Measurements from ENCODE around the gene CEBPZ.
"Not testable (repeated sequence)": the region's sequence is repeated elsewhere in the genome, so short reads cannot be mapped to it uniquely, and the experiment has no call there.

The CEBPZ gene

DNA sequence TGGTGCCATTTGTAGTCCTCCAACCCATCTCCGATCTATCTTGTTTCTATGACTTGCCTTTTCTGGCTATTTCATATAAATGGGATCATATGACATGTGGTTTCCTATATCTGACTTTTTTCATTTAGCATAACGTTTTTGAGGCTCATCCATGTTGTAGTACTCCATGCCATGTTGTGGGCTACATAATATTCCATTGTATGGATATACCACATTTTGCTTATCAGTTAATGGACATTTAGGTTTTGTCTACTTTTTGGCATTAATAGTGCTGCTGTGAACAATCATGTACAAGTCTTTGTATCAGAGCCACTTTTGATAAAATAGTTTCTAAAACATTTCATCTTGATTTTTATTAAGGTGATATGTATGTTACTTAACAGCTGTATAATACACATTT lies 27.7 kb downstream of the CEBPZ start:
- H3K4me3 ChIP-seq (ENCODE audit: low read depth in 1 of 2, low read length in 1 of 2): no peak overlapping the region
- H3K27ac ChIP-seq: no peak overlapping the region
- peaks cover 39% of the 10 kb centered on the region for H3K36me3 ChIP-seq
- TF ChIP-seq, protein P1, sequence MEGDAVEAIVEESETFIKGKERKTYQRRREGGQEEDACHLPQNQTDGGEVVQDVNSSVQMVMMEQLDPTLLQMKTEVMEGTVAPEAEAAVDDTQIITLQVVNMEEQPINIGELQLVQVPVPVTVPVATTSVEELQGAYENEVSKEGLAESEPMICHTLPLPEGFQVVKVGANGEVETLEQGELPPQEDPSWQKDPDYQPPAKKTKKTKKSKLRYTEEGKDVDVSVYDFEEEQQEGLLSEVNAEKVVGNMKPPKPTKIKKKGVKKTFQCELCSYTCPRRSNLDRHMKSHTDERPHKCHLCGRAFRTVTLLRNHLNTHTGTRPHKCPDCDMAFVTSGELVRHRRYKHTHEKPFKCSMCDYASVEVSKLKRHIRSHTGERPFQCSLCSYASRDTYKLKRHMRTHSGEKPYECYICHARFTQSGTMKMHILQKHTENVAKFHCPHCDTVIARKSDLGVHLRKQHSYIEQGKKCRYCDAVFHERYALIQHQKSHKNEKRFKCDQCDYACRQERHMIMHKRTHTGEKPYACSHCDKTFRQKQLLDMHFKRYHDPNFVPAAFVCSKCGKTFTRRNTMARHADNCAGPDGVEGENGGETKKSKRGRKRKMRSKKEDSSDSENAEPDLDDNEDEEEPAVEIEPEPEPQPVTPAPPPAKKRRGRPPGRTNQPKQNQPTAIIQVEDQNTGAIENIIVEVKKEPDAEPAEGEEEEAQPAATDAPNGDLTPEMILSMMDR (IDR thresholded peaks at IDR 0.05): no peak
- H3K9me3 ChIP-seq: no peaks in the 10 kb centered on the region
- H3K4me1 ChIP-seq (ENCODE audit: control insufficient read depth in 1 of 2, insufficient read depth in 1 of 2, low read depth in 1 of 2, low read length in 1 of 2): peaks cover 0 to 4% of the 10 kb centered on the region in 2 experiments
- H3K27me3 ChIP-seq: no peaks in the 10 kb centered on the region

DNA sequence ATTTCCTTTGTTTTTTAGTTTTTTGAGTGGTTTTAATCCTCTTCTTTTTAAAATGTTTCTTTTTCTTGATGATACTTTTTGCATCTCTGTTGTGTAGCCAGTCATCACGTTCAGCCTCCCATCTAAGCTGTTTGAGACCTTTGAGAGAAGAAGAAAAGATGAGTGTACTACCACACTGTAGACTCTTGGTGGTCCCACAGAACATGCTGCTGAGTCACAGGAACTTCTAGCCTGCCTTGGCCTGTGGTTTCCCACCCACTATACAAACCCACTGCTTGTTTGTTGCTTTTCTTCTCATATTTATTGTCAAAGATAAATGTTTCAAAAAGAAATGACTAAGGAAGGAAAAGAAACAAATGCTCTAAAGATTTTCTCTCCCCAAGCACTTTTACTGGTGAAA lies 29.6 kb downstream of the CEBPZ start:
- Histone ChIP-seq H3K27me3 (no peaks in the 10 kb centered on the region), H3K4me1 (ENCODE audit: control insufficient read depth in 1 of 2, insufficient read depth in 1 of 2, low read depth in 1 of 2, low read length in 1 of 2) (peaks cover 13 to 21% of the 10 kb centered on the region in 2 experiments), H3K27ac (peak overlapping the region; percentile 5), H3K36me3 (peaks cover 39% of the 10 kb centered on the region), H3K4me3 (ENCODE audit: low read depth in 1 of 2, low read length in 1 of 2) (no peak overlapping the region), H3K9me3 (no peaks in the 10 kb centered on the region)
- TF ChIP-seq, protein P1 (IDR thresholded peaks at IDR 0.05): no peak

DNA sequence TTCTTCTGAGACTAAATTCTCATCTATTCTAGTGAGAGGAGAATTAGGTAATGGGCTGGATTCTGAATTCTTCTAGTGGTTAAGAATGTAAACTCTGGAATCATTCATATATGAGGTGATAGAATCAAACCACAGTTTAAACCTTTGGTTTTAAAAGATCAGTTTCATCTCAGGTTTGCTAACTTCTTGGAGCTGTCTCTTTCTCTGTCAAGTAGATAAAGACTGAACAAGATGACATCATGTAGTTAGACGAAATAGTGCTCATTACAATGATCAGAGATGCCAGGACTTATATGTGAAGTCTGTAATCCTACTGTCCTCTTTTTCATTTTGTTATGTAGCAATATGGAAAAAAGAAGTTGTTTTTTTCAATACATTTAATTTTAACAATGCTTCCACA lies 30.2 kb downstream of the CEBPZ start:
- Histone ChIP-seq H3K27me3 (no peaks in the 10 kb centered on the region), H3K9me3 (no peaks in the 10 kb centered on the region), H3K36me3 (peaks cover 38% of the 10 kb centered on the region), H3K27ac (no peak overlapping the region), H3K4me1 (ENCODE audit: control insufficient read depth in 1 of 2, insufficient read depth in 1 of 2, low read depth in 1 of 2, low read length in 1 of 2) (peaks cover 16 to 26% of the 10 kb centered on the region in 2 experiments), H3K4me3 (ENCODE audit: low read depth in 1 of 2, low read length in 1 of 2) (no peak overlapping the region)
- TF ChIP-seq, protein P1 (IDR thresholded peaks at IDR 0.05): no peak

DNA sequence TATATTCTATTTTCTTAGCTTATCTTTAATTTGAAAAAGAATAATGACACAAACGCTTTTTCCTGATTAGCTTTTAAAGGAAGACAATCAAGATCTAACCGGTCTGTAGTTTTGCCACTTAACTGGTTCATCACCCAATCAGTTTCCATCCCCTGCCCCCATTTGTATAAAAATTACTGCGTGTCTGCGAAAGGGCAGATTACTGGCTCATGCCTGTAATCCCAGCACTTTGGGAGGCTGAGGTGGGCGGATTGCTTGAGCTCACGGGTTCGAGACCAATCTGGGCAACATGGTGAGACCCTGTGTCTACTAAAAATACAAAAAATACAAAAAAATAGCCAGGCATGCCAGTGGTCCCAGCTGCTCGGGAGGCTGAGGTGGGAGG lies 32.7 kb downstream of the CEBPZ start:
- H3K4me1 ChIP-seq (ENCODE audit: control insufficient read depth in 1 of 2, insufficient read depth in 1 of 2, low read depth in 1 of 2, low read length in 1 of 2): peaks cover 38 to 48% of the 10 kb centered on the region in 2 experiments
- H3K27me3 ChIP-seq: no peaks in the 10 kb centered on the region
- H3K36me3 ChIP-seq: peaks cover 18% of the 10 kb centered on the region
- H3K27ac ChIP-seq: no peak overlapping the region
- no peaks in the 10 kb centered on the region for H3K9me3 ChIP-seq
- no peak overlapping the region for H3K4me3 ChIP-seq (ENCODE audit: low read depth in 1 of 2, low read length in 1 of 2)
- TF ChIP-seq, protein P1 (IDR thresholded peaks at IDR 0.05): no peak

DNA sequence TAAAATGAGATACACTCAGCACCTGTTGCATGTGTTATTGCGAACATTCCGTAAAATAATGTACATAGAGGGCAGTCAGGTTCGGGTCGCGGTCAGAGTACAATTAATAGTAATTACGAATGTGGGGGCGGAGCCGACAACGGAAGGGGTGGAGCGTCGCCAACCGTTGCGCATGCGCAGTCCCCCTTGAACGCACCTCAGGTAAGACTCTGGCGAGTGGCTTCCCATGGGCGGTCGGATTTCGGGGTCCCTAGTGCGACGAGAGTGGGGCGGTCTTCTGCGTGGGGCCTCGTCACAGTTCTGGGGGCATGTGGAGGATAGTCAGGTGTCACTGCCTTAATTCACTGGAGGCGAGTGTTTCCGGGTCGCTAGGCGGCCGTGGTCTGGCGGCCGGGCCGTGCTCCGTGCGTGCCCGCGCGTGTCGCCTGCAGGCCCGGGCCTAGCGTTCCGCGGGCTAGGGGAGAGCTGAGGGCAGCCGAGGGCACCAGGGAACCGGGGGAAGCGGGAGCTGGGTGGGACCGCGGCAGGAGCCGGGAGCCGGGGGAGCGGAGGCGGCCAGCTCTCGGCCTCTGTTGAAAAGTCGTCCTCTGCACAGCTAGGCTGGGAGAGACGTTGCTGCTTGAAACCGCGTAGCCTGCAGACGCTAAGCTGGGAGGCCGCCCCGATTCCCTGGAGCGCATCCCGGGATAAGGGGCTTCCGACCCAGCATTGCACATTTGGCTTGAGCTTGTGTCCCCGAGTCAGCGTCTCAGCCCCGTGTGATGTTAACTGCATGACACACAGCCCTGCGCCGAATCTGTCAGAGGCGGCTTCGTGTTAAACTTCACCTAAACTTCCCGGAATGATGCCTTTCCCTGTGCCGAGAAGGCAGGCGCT lies 34.8 kb downstream of the CEBPZ start, which contains the start of gene CEBPZOS:
Gene CEBPZOS (plus strand): TSS at position 177 of the 876 bp plus-strand sequence. CDS start 3,209 bp downstream, outside the sequence.
- TF ChIP-seq, protein P1 (IDR thresholded peaks at IDR 0.05): peak; percentile 22
- Histone ChIP-seq H3K9me3 (no peaks in the 10 kb centered on the region), H3K4me3 (ENCODE audit: low read depth in 1 of 2, low read length in 1 of 2) (peak within 1 kb of the TSS; percentile 94 to 95), H3K27me3 (no peaks in the 10 kb centered on the region), H3K4me1 (ENCODE audit: control insufficient read depth in 1 of 2, insufficient read depth in 1 of 2, low read depth in 1 of 2, low read length in 1 of 2) (peaks cover 59 to 69% of the 10 kb centered on the region in 2 experiments), H3K27ac (peak within 1 kb of the TSS; percentile 85), H3K36me3 (peaks cover 13% of the 10 kb centered on the region)

DNA sequence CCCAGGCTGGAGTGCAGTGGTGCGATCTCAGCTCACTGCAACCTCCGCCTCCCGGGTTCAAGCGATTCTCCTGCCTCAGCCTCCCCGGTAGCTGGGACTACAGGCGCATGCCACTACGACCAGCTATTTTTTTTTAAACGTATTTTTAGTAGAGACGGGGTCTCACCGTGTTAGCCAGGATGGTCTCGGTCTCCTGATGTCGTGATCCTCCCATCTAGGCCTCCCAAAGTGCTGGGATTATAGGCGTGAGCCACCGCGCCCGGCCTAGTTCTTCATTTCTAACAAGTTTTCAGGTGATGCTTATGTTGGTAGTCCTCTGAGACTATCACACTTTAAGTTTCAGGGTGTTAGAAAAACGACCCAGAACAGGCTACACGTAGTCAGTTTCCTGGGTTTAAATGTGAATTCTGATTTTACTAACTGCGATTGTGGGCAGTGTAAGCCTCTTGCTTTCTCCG lies 35.5 kb downstream of the CEBPZ start:
- not testable (repeated sequence) for H3K9me3 ChIP-seq, H3K27me3 ChIP-seq, H3K36me3 ChIP-seq
- Histone ChIP-seq H3K4me3 (ENCODE audit: low read depth in 1 of 2, low read length in 1 of 2) (peak overlapping the region; percentile 94 to 95), H3K4me1 (ENCODE audit: control insufficient read depth in 1 of 2, insufficient read depth in 1 of 2, low read depth in 1 of 2, low read length in 1 of 2) (peaks cover 66 to 76% of the 10 kb centered on the region in 2 experiments), H3K27ac (peak overlapping the region; percentile 85)
